Measurements from ENCODE around the gene MFN1.

The MFN1 gene

DNA sequence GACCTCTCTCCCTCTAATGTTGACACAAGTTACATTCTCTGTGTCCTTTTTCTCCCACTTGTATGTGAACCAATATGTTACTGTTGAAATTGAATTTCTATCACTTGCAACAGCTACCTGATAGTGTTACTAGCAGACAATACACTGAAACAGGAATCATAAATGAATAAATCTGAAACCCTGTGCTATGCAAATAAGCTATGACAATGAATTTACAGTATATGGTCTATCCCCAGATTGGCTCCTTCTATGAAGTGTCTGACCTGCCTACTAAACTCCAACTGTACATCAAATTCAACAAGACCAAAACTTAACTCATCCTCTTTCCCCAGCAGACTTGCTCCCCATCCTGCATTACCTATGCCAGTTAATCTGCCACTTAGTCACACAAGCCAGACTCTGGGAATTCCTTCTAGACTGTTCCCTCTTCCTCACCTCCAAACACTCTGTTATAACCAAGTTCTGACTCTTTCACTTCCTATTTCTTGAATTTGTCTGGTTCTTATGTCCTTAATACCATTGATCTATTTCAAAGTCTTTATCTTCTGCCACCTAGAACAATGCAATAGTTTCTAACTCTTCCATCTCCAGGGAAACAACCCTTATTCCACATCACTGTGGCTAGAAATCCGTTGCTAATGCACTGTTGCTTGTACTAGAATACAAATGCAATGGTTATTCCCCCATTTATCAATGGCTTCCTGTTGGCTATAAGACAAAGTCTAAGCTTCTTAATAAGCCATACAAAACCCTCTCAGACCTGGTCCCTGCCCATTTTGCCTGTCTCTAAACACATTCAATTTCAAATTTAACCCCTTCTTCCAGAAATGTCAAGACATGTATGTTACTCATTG, 38.1 kb upstream of the MFN1 start:
- TF ChIP-seq FOXP2 (optimal IDR thresholded peaks at IDR 0.05; ENCODE audit: borderline replicate concordance, extremely low read depth, extremely low read length, insufficient read depth) (no peak), POLR2AphosphoS5 (IDR thresholded peaks at IDR 0.05; ENCODE audit: low read depth, low read length) (no peak), SIN3A (IDR thresholded peaks at IDR 0.05; ENCODE audit: borderline replicate concordance, insufficient read depth, low read length) (no peak), TAF1 (IDR thresholded peaks at IDR 0.05; ENCODE audit: borderline replicate concordance, insufficient read depth, low read length) (no peak)
- TF ChIP-seq, protein P1, sequence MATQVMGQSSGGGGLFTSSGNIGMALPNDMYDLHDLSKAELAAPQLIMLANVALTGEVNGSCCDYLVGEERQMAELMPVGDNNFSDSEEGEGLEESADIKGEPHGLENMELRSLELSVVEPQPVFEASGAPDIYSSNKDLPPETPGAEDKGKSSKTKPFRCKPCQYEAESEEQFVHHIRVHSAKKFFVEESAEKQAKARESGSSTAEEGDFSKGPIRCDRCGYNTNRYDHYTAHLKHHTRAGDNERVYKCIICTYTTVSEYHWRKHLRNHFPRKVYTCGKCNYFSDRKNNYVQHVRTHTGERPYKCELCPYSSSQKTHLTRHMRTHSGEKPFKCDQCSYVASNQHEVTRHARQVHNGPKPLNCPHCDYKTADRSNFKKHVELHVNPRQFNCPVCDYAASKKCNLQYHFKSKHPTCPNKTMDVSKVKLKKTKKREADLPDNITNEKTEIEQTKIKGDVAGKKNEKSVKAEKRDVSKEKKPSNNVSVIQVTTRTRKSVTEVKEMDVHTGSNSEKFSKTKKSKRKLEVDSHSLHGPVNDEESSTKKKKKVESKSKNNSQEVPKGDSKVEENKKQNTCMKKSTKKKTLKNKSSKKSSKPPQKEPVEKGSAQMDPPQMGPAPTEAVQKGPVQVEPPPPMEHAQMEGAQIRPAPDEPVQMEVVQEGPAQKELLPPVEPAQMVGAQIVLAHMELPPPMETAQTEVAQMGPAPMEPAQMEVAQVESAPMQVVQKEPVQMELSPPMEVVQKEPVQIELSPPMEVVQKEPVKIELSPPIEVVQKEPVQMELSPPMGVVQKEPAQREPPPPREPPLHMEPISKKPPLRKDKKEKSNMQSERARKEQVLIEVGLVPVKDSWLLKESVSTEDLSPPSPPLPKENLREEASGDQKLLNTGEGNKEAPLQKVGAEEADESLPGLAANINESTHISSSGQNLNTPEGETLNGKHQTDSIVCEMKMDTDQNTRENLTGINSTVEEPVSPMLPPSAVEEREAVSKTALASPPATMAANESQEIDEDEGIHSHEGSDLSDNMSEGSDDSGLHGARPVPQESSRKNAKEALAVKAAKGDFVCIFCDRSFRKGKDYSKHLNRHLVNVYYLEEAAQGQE (IDR thresholded peaks at IDR 0.05; ENCODE audit: insufficient read depth in 1 of 2, low read depth in 2 of 2, low read length in 2 of 2), result no peak

DNA sequence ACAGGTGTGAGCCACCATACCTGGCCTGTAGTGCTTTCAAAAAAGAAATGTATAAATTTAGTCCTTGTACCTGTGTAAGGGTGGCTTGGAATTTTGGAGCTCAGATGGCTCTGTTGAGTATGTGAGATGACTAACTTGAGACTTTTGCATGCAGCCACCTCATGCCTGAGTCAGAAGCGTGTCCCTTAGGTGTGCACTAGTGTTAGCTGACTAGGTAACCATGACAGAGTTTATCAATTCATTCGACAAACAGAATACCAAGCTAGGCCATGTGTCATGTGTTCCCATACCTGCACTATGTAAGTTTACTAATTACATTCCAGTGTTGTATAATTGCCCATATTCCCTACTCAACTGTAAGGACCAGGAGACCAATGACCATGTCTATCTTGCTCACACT, 28.6 kb upstream of the MFN1 start:
- TF ChIP-seq, protein P1 (IDR thresholded peaks at IDR 0.05; ENCODE audit: insufficient read depth in 1 of 2, low read depth in 2 of 2, low read length in 2 of 2), result no peak

DNA sequence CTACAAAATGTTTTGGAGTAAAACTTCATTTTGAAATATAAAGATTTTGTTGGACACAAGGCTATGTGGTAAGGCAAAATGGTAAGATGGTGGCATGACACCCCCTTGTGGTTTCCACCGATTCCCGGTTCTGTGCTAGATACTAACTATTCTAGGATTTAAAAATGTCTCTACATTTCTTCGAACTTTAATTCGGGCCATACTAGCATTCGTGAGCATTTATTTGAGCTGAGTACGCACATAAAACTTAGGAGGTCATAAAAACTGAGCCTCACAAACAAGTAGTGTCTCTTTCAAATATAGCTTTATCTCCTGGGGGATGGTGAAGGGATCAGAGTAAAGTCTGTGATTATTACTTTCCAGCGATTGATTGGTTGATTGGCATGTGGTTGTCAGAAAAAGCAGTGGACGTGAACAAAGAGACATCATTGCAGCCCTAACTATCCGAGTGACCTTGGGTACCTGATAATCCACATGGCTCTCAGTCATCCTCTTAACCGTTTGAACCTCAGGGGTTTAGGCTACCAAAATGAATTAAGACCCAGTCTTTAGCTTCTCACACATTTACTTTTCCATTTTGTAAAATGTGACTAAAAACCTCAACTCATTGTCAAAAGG, 25.7 kb upstream of the MFN1 start:
- no peak for TF ChIP-seq FOXP2 (optimal IDR thresholded peaks at IDR 0.05; ENCODE audit: borderline replicate concordance, extremely low read depth, extremely low read length, insufficient read depth)
- TF ChIP-seq, protein P1 (IDR thresholded peaks at IDR 0.05; ENCODE audit: insufficient read depth in 1 of 2, low read depth in 2 of 2, low read length in 2 of 2), result no peak
- no peak for TF ChIP-seq POLR2AphosphoS5 (IDR thresholded peaks at IDR 0.05; ENCODE audit: low read depth, low read length)
- no peak for TF ChIP-seq TAF1 (IDR thresholded peaks at IDR 0.05; ENCODE audit: borderline replicate concordance, insufficient read depth, low read length)
- no peak for TF ChIP-seq SIN3A (IDR thresholded peaks at IDR 0.05; ENCODE audit: borderline replicate concordance, insufficient read depth, low read length)

DNA sequence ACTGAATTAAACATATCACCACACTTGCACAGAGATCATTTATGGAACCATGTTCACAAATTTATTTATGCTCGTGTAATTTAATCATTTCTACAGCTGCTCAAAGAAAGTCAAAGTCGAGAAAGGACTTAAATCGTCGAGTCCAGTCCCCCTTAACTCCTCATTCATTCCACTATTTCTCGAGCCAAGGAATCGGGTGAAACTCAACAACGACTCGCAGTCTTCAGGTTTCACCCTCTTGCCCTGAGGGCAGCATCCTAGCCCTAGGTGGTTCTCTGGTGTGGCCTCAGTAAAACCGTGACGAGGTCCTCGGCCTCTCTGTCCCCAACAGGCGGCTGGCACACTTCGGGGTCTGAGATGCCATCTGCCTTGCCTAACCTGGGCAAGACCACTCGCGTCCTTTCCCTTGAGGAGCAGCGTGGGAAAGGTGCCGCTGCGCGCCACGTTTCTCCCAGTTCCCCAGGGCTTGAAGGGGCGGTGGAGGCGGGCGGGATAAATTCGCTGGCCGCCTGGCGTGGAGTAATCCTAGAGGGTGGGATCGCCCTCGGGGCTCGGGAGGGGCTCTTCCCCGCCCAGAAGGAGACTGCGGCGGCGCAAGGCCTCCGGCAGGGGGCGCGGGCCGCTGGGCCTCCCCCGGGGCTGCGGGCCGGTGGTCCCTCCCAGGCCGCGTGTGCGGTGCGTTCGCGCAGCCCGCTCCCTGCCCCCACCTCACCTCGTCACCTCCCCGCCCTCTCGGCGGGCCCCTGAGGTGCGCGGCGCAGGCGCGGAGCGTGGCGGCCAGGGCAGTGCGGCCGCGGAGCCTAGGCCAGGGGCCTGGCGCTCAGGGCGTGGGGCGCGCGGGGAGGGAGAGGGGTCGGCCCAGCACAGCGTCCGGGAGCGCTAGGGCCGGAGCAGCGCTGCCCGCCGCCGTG, 25.0 kb upstream of the MFN1 start, which contains the start of gene ZNF639:
Gene ZNF639, plus strand, starts transcription at position 746 of the 911 bp plus-strand sequence. CDS start 5,263 bp downstream, outside the sequence.
- 0 out of 2 replicates have a peak, but pooled peaks have one; percentile 22 for TF ChIP-seq TAF1 (IDR thresholded peaks at IDR 0.05; ENCODE audit: borderline replicate concordance, insufficient read depth, low read length)
- TF ChIP-seq POLR2AphosphoS5 (IDR thresholded peaks at IDR 0.05; ENCODE audit: low read depth, low read length), result no peak
- no peak for TF ChIP-seq SIN3A (IDR thresholded peaks at IDR 0.05; ENCODE audit: borderline replicate concordance, insufficient read depth, low read length)
- TF ChIP-seq, protein P1 (IDR thresholded peaks at IDR 0.05; ENCODE audit: insufficient read depth in 1 of 2, low read depth in 2 of 2, low read length in 2 of 2), result no peak
- TF ChIP-seq FOXP2 (optimal IDR thresholded peaks at IDR 0.05; ENCODE audit: borderline replicate concordance, extremely low read depth, extremely low read length, insufficient read depth), result peak; percentile 84

Measured in PFSK-1 (cell line).